ENCODE results near the gene TACO1. TPM values are rescaled to one million over a fixed set of nuclear protein-coding genes. Genes with fewer than 3 reads are reported as not detected.

TACO1 gene
- total and polyA plus RNA-seq, 9 of the 15 experiments (the other 6 are each of a cell fraction or from before 2014, with no cell fraction given) = 10.3 to 41.6 (median 30.9) TPM

- TF ChIP-seq AFF4 (CRISPR knock-in tag; IDR thresholded peaks at IDR 0.05) (no peak), ZEB2 (IDR thresholded peaks at IDR 0.05) (no peak)
Measured at GRCh38 chr17:63578769-63579111, 22.0 kb upstream of the TACO1 start (continued).

DNA sequence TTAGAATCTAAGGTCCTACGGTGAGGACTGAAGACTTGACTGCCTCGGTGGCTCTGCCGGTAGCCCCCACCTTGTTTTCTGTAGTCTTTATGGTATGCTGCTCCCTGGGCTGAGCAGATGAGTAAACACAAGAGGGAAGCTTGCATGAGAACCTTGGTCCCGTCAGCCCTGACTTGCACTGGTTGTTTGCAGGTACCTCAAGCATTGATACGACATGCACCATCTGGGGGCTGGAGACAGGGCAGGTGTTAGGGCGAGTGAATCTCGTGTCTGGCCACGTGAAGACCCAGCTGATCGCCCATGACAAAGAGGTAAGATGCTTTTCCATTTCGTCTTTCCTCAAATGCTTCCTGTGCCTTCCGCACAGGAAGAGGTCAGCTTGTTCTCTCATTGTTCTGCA lies 21.1 kb upstream of the TACO1 start:
- no TSS peak for BruUV-seq (replicated peaks)
- Histone ChIP-seq H3K9me1 (ENCODE audit: control insufficient read depth, insufficient read depth, low read length) (no peaks in the 10 kb centered on the region), H3K9ac (ENCODE audit: insufficient read depth in 1 of 2, low read depth in 2 of 2, low read length in 2 of 2) (0 out of 4 replicates have a peak overlapping the region, but pooled peaks of 1 of the 2 experiments have one; percentile 27), H4K20me1 (replicated peaks; ENCODE audit: control insufficient read depth, insufficient read depth, low read length) (no peaks in the 10 kb centered on the region; the same call in 1 of the 2 replicates), H3K27me3 (ENCODE audit: control insufficient read depth in 2 of 2, insufficient read depth in 2 of 2, low read length in 2 of 2) (no peaks in the 10 kb centered on the region), H3K4me3 (no peak overlapping the region), H3K79me2 (ENCODE audit: control insufficient read depth, insufficient read depth, low read length) (peaks cover 21% of the 10 kb centered on the region), H3K4me2 (ENCODE audit: insufficient read depth, low read length) (no peak overlapping the region), H3K27ac (ENCODE audit: extremely low read depth, low read depth, low read length) (no peak overlapping the region), H3K9me3 (replicated peaks; ENCODE audit: control insufficient read depth, insufficient read depth, low read depth, low read length) (no peaks in the 10 kb centered on the region), H3K36me3 (ENCODE audit: control insufficient read depth, insufficient read depth, low read length) (peaks cover 58% of the 10 kb centered on the region), H2AFZ (ENCODE audit: low read depth, low read length) (no peak overlapping the region), H3K4me1 (replicated peaks in 1 of 2; ENCODE audit: control insufficient read depth in 2 of 2, insufficient read depth in 2 of 2, low read length in 2 of 2) (no peaks in the 10 kb centered on the region)
- CTCF ChIA-PET (ENCODE audit: low intra/inter-chr PET ratio) = no interaction called here
- in situ Hi-C loops (cut with MboI) (no loop called here), intact Hi-C loops (cut with micrococcal nuclease) (no loop called here)
- DNase-seq (ENCODE audit: extremely low read depth in 1 of 4, low spot score in 3 of 4) (no peak), ATAC-seq (no peak), FAIRE-seq (no peak)
- WGBS (ENCODE audit: insufficient coverage, low coverage, missing lambda C conversion rate) = 91% methylated on average over 11 of the region's 11 CpGs
- POLR2A ChIA-PET = interaction anchor here (0.8 kb wide), 1 partner anchor 34 kb away, joined by 3 read pairs; no protein-coding TSS in a partner anchor
- TF ChIP-seq CBX5 (IDR thresholded peaks at IDR 0.05; ENCODE audit: borderline replicate concordance, low read depth) = no peak
- TF ChIP-seq ZEB2 (IDR thresholded peaks at IDR 0.05) = no peak
- TF ChIP-seq ZNF764 (CRISPR knock-in tag; IDR thresholded peaks at IDR 0.05; ENCODE audit: low read depth) = no peak
- no peak for TF ChIP-seq ZSCAN32 (CRISPR knock-in tag; IDR thresholded peaks at IDR 0.05)
- TF ChIP-seq ZNF444 (CRISPR knock-in tag; IDR thresholded peaks at IDR 0.05) = no peak
- no peak for TF ChIP-seq SMAD4 (CRISPR knock-in tag; conservative IDR thresholded peaks at IDR 0.05)

Data from K562 (cell line).